ENCODE data around the gene TRMT6. TPM values are rescaled to one million over a fixed set of nuclear protein-coding genes. Genes with fewer than 3 reads are reported as not detected.

Gene TRMT6
- total RNA-seq, 3 donors from 2014 or later (not counting 1 experiment from before 2014, with no cell fraction given) = 9.2 to 13.0 (median 9.9) TPM

GRCh38 chr20:5933802-5934436 is 16.4 kb downstream of the TRMT6 start:
- Histone ChIP-seq H3K36me3 (ENCODE audit: control insufficient read depth, insufficient read depth, low read length) (peaks cover 13% of the 10 kb centered on the region), H3K9me3 (ENCODE audit: control insufficient read depth, insufficient read depth, low read length) (no peaks in the 10 kb centered on the region), H3K27ac (ENCODE audit: low read length) (no peak overlapping the region), H3K4me1 (ENCODE audit: control insufficient read depth, insufficient read depth, low read length) (no peaks in the 10 kb centered on the region), H3K27me3 (ENCODE audit: control insufficient read depth, insufficient read depth, low read length) (no peaks in the 10 kb centered on the region), H3K4me3 (ENCODE audit: low read length) (no peak overlapping the region)
- Mint-ChIP-seq H3K4me3 (no peak overlapping the region), H3K9me3 (no peaks in the 10 kb centered on the region), H3K36me3 (no peaks in the 10 kb centered on the region), H3K4me1 (no peaks in the 10 kb centered on the region), H3K27me3 (ENCODE audit: low read depth in 2 of 2) (peaks cover 3 to 23% of the 10 kb centered on the region in 2 donors), H3K27ac (no peak overlapping the region)
- WGBS (ENCODE audit: insufficient coverage) = 83% methylated on average over 7 of the region's 7 CpGs
- ATAC-seq (no peak), DNase-seq (peak in 1 of 2 donors; percentile 21)
- intact Hi-C loops (cut with micrococcal nuclease) = no loop called here
- no peak for TF ChIP-seq CTCF (IDR thresholded peaks at IDR 0.05)

GRCh38 chr20:5932796-5933195 is 17.5 kb downstream of the TRMT6 start:
- intact Hi-C loops (cut with micrococcal nuclease) = no loop called here
- H3K27me3 ChIP-seq (ENCODE audit: control insufficient read depth, insufficient read depth, low read length) = no peaks in the 10 kb centered on the region
- Mint-ChIP-seq H3K36me3 (no peaks in the 10 kb centered on the region), H3K9me3 (no peaks in the 10 kb centered on the region), H3K27me3 (ENCODE audit: low read depth in 2 of 2) (peaks cover 6 to 28% of the 10 kb centered on the region in 2 donors), H3K4me3 (no peak overlapping the region), H3K27ac (no peak overlapping the region), H3K4me1 (no peaks in the 10 kb centered on the region)
- peaks cover 5% of the 10 kb centered on the region for H3K36me3 ChIP-seq (ENCODE audit: control insufficient read depth, insufficient read depth, low read length)
- no peak overlapping the region for H3K4me3 ChIP-seq (ENCODE audit: low read length)
- ATAC-seq (no peak), DNase-seq (no peak)
- 89% methylated on average over 3 of the region's 3 CpGs for WGBS (ENCODE audit: insufficient coverage)
- no peaks in the 10 kb centered on the region for H3K4me1 ChIP-seq (ENCODE audit: control insufficient read depth, insufficient read depth, low read length)
- no peaks in the 10 kb centered on the region for H3K9me3 ChIP-seq (ENCODE audit: control insufficient read depth, insufficient read depth, low read length)
- TF ChIP-seq CTCF (IDR thresholded peaks at IDR 0.05) = no peak
- H3K27ac ChIP-seq (ENCODE audit: low read length) = no peak overlapping the region

- no peak overlapping the region for H3K27ac ChIP-seq (ENCODE audit: low read length)
- Mint-ChIP-seq H3K36me3 (no peaks in the 10 kb centered on the region), H3K9me3 (no peaks in the 10 kb centered on the region), H3K27me3 (ENCODE audit: low read depth in 2 of 2) (peaks cover 6 to 39% of the 10 kb centered on the region in 2 donors), H3K4me1 (no peaks in the 10 kb centered on the region), H3K27ac (no peak overlapping the region), H3K4me3 (no peak overlapping the region)
- no peak for TF ChIP-seq CTCF (IDR thresholded peaks at IDR 0.05)
- intact Hi-C loops (cut with micrococcal nuclease) = no loop called here
- H3K4me3 ChIP-seq (ENCODE audit: low read length) = no peak overlapping the region
- DNase-seq (no peak), ATAC-seq (no peak)
- no peaks in the 10 kb centered on the region for H3K4me1 ChIP-seq (ENCODE audit: control insufficient read depth, insufficient read depth, low read length)
- H3K27me3 ChIP-seq (ENCODE audit: control insufficient read depth, insufficient read depth, low read length) = no peaks in the 10 kb centered on the region
- no peaks in the 10 kb centered on the region for H3K9me3 ChIP-seq (ENCODE audit: control insufficient read depth, insufficient read depth, low read length)
- WGBS (ENCODE audit: insufficient coverage) = 78% methylated on average over 3 of the region's 3 CpGs
- no peaks in the 10 kb centered on the region for H3K36me3 ChIP-seq (ENCODE audit: control insufficient read depth, insufficient read depth, low read length)
Measured at GRCh38 chr20:5931411-5931810, 18.9 kb downstream of the TRMT6 start.
